ENCODE data around the gene MUC6.
A peak's percentile ranks its signal among the peaks of the same experiment; 100 is the strongest.

Gene MUC6

DNA sequence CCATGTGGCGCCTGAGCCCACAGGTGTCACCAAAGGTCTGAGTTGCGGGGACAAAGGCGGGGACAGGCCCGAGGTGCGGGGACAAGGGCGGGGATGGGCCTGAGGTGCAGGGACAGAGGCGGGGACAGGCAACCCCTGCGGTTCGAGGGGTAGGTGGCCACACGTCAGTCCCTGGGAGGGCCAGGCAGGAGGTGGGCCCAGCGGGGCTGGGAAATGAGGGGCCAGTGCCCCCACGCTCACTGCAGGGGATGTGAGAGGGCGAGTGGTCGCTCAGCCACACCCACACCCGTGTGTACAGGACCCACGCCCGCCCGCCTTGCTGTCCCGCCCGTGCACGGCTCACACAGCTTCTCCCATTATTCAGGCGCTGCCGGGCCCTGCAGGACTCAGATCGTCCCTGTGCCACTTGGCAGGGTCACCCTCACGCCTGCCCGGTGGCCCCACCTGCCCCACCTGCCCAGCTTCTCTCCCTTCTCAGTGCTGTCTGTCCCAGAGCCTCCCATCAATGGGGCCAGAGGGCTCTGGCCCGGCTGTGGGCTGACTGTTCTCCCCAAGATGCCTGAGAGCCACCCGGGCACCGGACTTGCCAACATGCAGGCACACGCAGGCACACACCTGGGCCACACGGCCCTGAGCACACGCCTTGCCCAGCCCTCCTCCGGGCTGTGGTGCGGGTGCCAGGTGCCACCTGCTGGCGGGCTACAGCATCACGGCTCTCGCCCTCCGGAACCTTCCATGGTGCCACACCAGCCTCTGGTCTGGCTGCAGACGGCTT, 14.2 kb upstream of the MUC6 start:
- DNase-seq (ENCODE audit: low spot score) = peak; percentile 68

GRCh38 chr11:1049911-1050580, 13.5 kb upstream of the MUC6 start:
- DNase-seq (ENCODE audit: low spot score) = no peak

DNA sequence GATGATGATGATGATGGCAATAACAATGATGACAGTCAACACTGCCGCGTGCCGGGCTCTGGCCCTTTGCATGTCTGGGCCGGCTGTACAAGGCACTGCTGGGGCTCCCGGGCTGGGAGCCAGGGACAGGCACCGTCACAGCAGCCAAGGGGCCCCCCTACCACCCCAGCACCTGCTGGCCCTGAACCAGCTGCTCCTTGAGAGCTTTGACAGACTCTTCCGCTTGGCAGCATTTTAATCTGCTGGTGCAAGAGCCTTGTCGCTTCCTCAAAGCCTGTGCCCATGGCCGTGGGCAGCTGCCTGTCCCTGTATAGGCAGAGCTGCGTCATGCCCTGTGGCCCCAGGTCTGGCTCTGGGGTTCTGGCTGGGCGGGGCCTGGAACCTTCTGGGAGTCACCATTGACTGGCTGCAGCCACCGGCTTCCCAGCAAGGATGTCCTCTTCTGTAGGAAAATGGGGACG, 12.9 kb upstream of the MUC6 start:
- DNase-seq (ENCODE audit: low spot score) = no peak

DNA sequence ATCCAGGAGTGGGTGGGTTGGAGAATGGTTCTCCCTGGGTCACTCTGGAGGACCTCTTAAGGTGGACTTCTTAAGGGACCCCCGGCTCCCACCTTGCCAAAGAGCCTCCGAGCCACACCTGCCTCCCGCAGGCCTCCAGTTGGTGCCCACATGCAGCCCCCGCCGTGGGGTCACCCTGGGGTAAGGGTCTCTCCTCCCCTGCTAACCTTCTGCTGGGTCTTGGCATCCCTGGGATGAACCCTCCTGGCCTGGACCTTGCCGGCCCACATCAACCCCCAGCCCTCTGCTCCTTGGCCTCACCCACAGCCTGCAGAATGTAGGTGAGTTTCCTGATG, 12.5 kb upstream of the MUC6 start:
- DNase-seq (ENCODE audit: low spot score) = no peak

- DNase-seq (ENCODE audit: low spot score) = no peak
Measured at GRCh38 chr11:1048375-1049070, 12.0 kb upstream of the MUC6 start.

GRCh38 chr11:1047595-1048156, 11.2 kb upstream of the MUC6 start:
- DNase-seq (ENCODE audit: low spot score) = no peak

DNA sequence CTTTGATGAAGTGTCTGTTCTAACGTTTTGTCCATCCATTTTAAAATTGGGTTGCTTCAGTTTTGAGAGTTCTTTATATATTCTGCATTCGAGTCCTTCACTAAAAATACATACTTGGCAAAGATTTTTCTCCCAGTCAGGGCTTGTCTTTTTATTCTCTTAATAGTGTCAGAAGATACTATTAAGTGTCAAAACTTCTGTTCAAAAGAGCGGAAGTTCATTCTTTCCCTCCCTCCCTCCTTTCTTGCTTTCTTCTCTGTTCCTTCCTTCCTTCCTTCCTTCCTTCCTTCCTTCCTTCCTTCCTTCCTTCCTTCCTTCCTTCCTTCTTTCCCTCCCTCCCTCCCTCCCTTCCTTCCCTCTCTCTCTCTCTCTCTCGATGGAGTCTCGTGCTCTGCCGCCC, 7.6 kb upstream of the MUC6 start:
- DNase-seq (ENCODE audit: low spot score) = no peak

GRCh38 chr11:1043563-1044096, 7.1 kb upstream of the MUC6 start:
- DNase-seq (ENCODE audit: low spot score) = no peak

- DNase-seq (ENCODE audit: low spot score) = no peak
Measured at GRCh38 chr11:1042626-1043562, 6.4 kb upstream of the MUC6 start.

GRCh38 chr11:1041936-1042608, 5.6 kb upstream of the MUC6 start:
- no peak for DNase-seq (ENCODE audit: low spot score)

DNA sequence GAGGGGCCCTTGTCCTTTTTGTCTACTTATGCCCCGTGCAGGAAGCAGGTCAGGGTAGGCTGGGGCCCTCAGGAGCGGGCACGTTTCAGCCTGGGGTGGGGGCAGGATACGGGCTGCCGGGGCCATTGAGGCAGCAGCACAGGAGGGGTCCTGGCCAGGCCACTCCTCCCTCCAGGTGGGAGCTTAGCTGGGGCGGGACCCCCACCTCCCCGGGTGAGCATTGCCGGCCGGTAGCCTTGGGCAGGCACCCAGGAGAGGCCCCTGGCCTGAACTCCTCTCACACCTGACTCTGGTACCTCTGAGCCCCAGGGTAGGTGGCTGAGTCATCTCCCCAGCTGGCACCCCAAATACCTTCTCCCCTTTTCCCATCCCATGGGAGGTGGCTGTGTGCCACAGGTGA, 5.0 kb upstream of the MUC6 start:
- DNase-seq (ENCODE audit: low spot score) = no peak

- no peak for DNase-seq (ENCODE audit: low spot score)
Measured at GRCh38 chr11:1041149-1041467, 4.6 kb upstream of the MUC6 start.

DNA sequence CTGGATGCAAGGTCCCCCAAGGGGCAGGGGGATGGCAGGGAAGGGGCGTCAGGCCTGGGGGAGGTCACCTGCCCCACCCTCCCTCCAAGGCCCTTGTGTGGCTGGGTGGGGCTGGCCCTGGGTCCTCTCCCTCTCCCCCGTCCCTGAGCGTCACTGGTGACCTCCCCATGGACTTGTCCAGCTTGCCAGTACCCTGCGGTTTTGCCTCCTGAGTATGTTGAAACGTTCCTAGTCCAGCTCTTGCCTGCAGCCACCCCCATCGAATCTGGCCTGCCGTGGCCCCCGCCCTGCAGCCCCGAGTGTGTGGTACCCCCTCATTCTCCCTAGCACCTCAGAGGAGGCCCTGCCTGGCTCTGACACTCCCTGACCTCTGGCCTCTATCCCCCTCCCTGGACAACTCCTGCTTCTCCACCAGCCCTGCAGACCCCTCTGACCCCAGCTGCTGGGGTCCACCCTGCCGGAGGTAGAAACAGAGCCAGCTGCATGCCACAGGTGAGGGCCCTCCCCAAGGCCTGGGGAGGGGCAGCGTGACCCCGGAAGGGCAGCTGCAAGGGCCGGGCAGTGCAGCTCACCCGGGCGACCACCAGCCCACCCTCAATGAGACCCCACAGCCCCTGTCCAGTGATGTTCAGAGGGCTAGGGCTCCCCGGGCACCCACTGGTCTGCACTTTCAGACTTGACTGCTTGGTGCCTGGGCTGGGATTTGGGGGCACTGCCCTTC, 4.1 kb upstream of the MUC6 start:
- no peak for DNase-seq (ENCODE audit: low spot score)

GRCh38 chr11:1039481-1040427, 3.2 kb upstream of the MUC6 start:
- DNase-seq (ENCODE audit: low spot score) = no peak

- DNase-seq (ENCODE audit: low spot score) = no peak
Measured at GRCh38 chr11:1038921-1039320, 2.4 kb upstream of the MUC6 start.

DNA sequence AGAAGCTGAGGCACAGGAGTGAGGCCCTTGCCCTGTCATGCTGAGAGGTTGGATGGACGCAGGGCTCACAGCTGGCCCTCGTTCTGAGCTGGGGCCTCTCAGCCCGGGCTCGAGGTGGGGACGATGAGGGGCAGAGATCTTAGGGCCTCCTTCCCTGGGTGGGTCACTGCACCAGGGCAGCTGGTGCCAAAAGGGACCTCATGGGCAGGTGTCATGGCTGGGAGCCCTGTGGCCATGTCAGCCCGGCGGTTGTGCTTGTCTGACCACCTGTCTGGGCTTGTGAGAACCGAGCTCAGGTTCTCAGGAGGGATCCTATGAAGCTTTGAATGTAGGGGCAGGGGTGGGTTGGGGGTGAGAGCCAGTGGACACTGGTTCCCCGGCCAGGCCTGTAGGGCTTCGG, 1.8 kb upstream of the MUC6 start:
- no peak for DNase-seq (ENCODE audit: low spot score)

DNA sequence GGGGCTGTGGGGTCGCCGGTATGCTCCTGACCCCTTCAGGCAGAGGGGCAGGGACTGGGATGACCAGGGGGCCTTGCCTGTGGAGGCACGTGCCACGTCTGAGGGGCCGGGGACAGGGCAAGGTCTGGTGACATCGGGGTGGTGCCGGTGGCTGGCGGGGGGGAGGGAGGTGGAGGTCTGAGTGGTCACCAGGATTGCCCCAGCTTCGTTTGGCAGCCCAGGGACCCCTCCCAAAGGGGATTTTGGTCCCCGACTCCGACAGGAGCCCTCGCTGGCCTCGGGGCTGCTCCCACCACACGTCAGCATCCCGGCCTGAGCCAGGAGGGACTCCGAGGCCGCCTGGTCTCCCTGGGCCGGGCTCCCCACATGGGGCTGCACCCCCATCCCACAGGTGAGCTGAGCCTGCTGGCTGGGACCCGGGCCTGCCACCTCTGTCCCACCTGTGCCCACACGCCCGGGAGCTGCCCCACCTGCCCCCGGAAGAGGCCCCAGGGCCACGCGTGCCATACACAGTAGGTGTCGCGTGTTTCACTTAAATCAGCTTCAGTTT, 1.1 kb upstream of the MUC6 start:
- no peak for DNase-seq (ENCODE audit: low spot score)

GRCh38 chr11:1036931-1037330, 413 bp upstream of the MUC6 start:
- DNase-seq (ENCODE audit: low spot score) = no peak
